Mesothelial cell of epicardium (in vitro differentiated cells): ENCODE measurements around the gene FBXO34. TPM values are rescaled to one million over a fixed set of nuclear protein-coding genes. Genes with fewer than 3 reads are reported as not detected.

Experiments
- DNase-seq, 2 experiments: peaks; one replicate each; pipeline ENCODE4 v3.0.0; 2021; ENCODE audit warnings: low spot score in 2 of 2; ENCODE audit not compliant: unreplicated experiment in 2 of 2
- H3K27ac Mint-ChIP-seq: 2 replicates; pipeline ENCODE4 v1.8.0; 2021; ENCODE audit warnings: mixed read lengths
- H3K27me3 Mint-ChIP-seq: 2 replicates; pipeline ENCODE4 v1.8.0; 2021; ENCODE audit warnings: low read depth, mixed read lengths
- H3K36me3 Mint-ChIP-seq: 2 replicates; pipeline ENCODE4 v1.8.0; 2021; ENCODE audit warnings: mixed read lengths
- H3K4me1 Mint-ChIP-seq: 2 replicates; pipeline ENCODE4 v1.8.0; 2021; ENCODE audit warnings: mixed read lengths
- H3K4me3 Mint-ChIP-seq: 2 replicates; pipeline ENCODE4 v1.8.0; 2021; ENCODE audit warnings: mild to moderate bottlenecking, moderate library complexity, mixed read lengths
- H3K9me3 Mint-ChIP-seq: 2 replicates; pipeline ENCODE4 v1.8.0; 2021; ENCODE audit warnings: mixed read lengths
- CTCF ChIP-seq: fragments of 200-600 bp; sonication (generic); IDR thresholded peaks from one replicate; pipeline ENCODE4 v1.5.0; 2021; ENCODE audit warnings: antibody characterized with exemption; ENCODE audit not compliant: unreplicated experiment
- total RNA-seq: library from RNA; stranded (reverse); gene quantifications from 3 replicates; pipeline ENCODE4 v1.2.1, GENCODE V29; 2021

The FBXO34 gene
- total RNA-seq, 1 donor from 2014 or later: 38.0 TPM

GRCh38 chr14:55277972-55278740, 6.9 kb downstream of the FBXO34 start:
- Mint-ChIP-seq H3K27me3 (no peaks in the 10 kb centered on the region), H3K36me3 (peaks cover 2% of the 10 kb centered on the region), H3K27ac (peak overlapping the region; percentile 44), H3K4me1 (peaks cover 49% of the 10 kb centered on the region), H3K9me3 (peaks cover 3% of the 10 kb centered on the region), H3K4me3 (no peak overlapping the region)
- TF ChIP-seq CTCF: no peak
- no peak for DNase-seq

- TF ChIP-seq CTCF: no peak
- peaks cover 2% of the 10 kb centered on the region for H3K36me3 Mint-ChIP-seq
- peaks cover 38% of the 10 kb centered on the region for H3K4me1 Mint-ChIP-seq
- no peak overlapping the region for H3K4me3 Mint-ChIP-seq
- no peak overlapping the region for H3K27ac Mint-ChIP-seq
- H3K9me3 Mint-ChIP-seq: peaks cover 3% of the 10 kb centered on the region
- DNase-seq: no peak
- H3K27me3 Mint-ChIP-seq: no peaks in the 10 kb centered on the region
These were observed 8.2 kb downstream of the FBXO34 start for GRCh38 chr14:55279384-55279783.

- no peaks in the 10 kb centered on the region for H3K27me3 Mint-ChIP-seq
These were observed 10.2 kb downstream of the FBXO34 start for GRCh38 chr14:55281316-55281839.

GRCh38 chr14:55285048-55285652, 13.9 kb downstream of the FBXO34 start:
- H3K4me3 Mint-ChIP-seq: no peak overlapping the region
- no peak for DNase-seq
- H3K36me3 Mint-ChIP-seq: peaks cover 1% of the 10 kb centered on the region
- no peaks in the 10 kb centered on the region for H3K27me3 Mint-ChIP-seq
- peaks cover 7% of the 10 kb centered on the region for H3K4me1 Mint-ChIP-seq
- no peak for TF ChIP-seq CTCF
- H3K27ac Mint-ChIP-seq: no peak overlapping the region
- no peaks in the 10 kb centered on the region for H3K9me3 Mint-ChIP-seq

More at GRCh38 chr14:55281316-55281839, 10.2 kb downstream of the FBXO34 start:
- no peak for DNase-seq
- peaks cover 3% of the 10 kb centered on the region for H3K9me3 Mint-ChIP-seq
- no peak overlapping the region for H3K4me3 Mint-ChIP-seq
- no peak overlapping the region for H3K27ac Mint-ChIP-seq
- H3K36me3 Mint-ChIP-seq: peaks cover 3% of the 10 kb centered on the region
- no peak for TF ChIP-seq CTCF
- H3K4me1 Mint-ChIP-seq: peaks cover 24% of the 10 kb centered on the region

- peaks cover 3% of the 10 kb centered on the region for H3K4me1 Mint-ChIP-seq
- H3K36me3 Mint-ChIP-seq: peaks cover 1% of the 10 kb centered on the region
- no peaks in the 10 kb centered on the region for H3K27me3 Mint-ChIP-seq
- H3K4me3 Mint-ChIP-seq: no peak overlapping the region
- H3K9me3 Mint-ChIP-seq: no peaks in the 10 kb centered on the region
- H3K27ac Mint-ChIP-seq: no peak overlapping the region
- no peak for DNase-seq
- no peak for TF ChIP-seq CTCF
These were observed 17.2 kb downstream of the FBXO34 start for GRCh38 chr14:55288439-55288838.
